Parathyroid adenoma (tissue), 2 donors: Measurements from ENCODE around the gene CCL14.

ENCODE experiments used
- H2AFZ ChIP-seq: fragments of 300-600 bp; sonication (generic); one replicate; pipeline ENCODE4 v1.7.0; 2017; ENCODE audit warnings: antibody characterized with exemption, mild to moderate bottlenecking
- H3K27ac ChIP-seq: fragments of 300-600 bp; sonication (generic); one replicate; pipeline ENCODE4 v1.7.0; 2017
- H3K27me3 ChIP-seq: fragments of 300-600 bp; sonication (generic); one replicate; pipeline ENCODE4 v1.7.0; 2017; ENCODE audit warnings: low read length; ENCODE audit not compliant: control insufficient read depth, insufficient read depth
- H3K36me3 ChIP-seq: fragments of 300-600 bp; sonication (generic); one replicate; pipeline ENCODE4 v1.7.0; 2017; ENCODE audit warnings: low read length; ENCODE audit not compliant: control insufficient read depth, insufficient read depth
- H3K4me1 ChIP-seq: fragments of 300-600 bp; sonication (generic); one replicate; pipeline ENCODE4 v1.7.0; 2017; ENCODE audit warnings: control low read depth
- H3K4me2 ChIP-seq: fragments of 300-600 bp; sonication (generic); one replicate; pipeline ENCODE4 v1.7.0; 2017; ENCODE audit warnings: low read length
- H3K4me3 ChIP-seq: fragments of 300-600 bp; sonication (generic); one replicate; pipeline ENCODE4 v1.7.0; 2017; ENCODE audit warnings: low read depth, low read length
- H3K79me2 ChIP-seq: fragments of 300-600 bp; sonication (generic); one replicate; pipeline ENCODE4 v1.7.0; 2017; ENCODE audit warnings: control low read depth
- H3K9ac ChIP-seq: fragments of 300-600 bp; sonication (generic); one replicate; pipeline ENCODE4 v1.7.0; 2017; ENCODE audit warnings: mild to moderate bottlenecking
- H3K9me3 ChIP-seq: fragments of 300-600 bp; sonication (generic); one replicate; pipeline ENCODE4 v1.7.0; 2017; ENCODE audit warnings: low read length; ENCODE audit not compliant: control insufficient read depth
- TF ChIP-seq, protein P1 (sequence below): fragments of 300-600 bp; sonication (generic); IDR thresholded peaks from one replicate; pipeline ENCODE4 v1.7.0; 2017; ENCODE audit warnings: antibody characterized with exemption, mild to moderate bottlenecking
- donor health status: primary hyperparathyroidism.

Gene CCL14

GRCh38 chr17:35982409-35983191 lies 3.9 kb downstream of the CCL14 start:
- Histone ChIP-seq H2AFZ (no peak overlapping the region), H3K9ac (no peak overlapping the region), H3K4me3 (no peak overlapping the region), H3K4me2 (no peak overlapping the region), H3K9me3 (no peaks in the 10 kb centered on the region), H3K27me3 (no peaks in the 10 kb centered on the region), H3K79me2 (no peaks in the 10 kb centered on the region), H3K27ac (no peak overlapping the region), H3K4me1 (no peaks in the 10 kb centered on the region), H3K36me3 (no peaks in the 10 kb centered on the region)
- TF ChIP-seq, protein P1, sequence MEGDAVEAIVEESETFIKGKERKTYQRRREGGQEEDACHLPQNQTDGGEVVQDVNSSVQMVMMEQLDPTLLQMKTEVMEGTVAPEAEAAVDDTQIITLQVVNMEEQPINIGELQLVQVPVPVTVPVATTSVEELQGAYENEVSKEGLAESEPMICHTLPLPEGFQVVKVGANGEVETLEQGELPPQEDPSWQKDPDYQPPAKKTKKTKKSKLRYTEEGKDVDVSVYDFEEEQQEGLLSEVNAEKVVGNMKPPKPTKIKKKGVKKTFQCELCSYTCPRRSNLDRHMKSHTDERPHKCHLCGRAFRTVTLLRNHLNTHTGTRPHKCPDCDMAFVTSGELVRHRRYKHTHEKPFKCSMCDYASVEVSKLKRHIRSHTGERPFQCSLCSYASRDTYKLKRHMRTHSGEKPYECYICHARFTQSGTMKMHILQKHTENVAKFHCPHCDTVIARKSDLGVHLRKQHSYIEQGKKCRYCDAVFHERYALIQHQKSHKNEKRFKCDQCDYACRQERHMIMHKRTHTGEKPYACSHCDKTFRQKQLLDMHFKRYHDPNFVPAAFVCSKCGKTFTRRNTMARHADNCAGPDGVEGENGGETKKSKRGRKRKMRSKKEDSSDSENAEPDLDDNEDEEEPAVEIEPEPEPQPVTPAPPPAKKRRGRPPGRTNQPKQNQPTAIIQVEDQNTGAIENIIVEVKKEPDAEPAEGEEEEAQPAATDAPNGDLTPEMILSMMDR, result no peak

- H3K36me3 ChIP-seq, result no peaks in the 10 kb centered on the region
- no peaks in the 10 kb centered on the region for H3K27me3 ChIP-seq
- TF ChIP-seq, protein P1, result no peak
Observed at GRCh38 chr17:35981908-35982330, 4.6 kb downstream of the CCL14 start.

DNA sequence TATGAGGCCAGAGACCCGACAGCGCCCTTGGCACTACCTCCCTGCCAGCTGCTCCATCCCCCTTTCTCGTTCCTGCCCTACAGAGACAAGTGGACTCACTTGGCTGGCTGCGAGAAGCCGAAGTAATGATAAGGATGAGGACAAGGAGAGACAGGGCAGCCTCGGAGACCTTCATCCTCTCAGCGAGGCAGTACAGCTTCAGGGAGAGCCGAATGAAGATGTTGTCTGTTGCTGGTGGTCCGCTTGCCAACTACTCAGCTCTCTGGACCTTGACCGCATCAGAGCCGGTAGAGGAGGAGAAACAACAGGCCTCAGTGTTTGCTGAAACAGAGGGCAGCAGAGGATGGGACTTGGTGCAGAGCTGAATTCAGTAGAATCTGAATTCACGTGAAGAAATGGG lies 5.3 kb downstream of the CCL14 start, which contains the start of gene CCL16:
Gene CCL16 (minus strand): TSS at position 252 of the 400 bp plus-strand sequence. CDS start 77 bp downstream, at position 175.
- no peaks in the 10 kb centered on the region for H3K79me2 ChIP-seq
- TF ChIP-seq, protein P1, result no peak
- no peaks in the 10 kb centered on the region for H3K27me3 ChIP-seq
- H3K9me3 ChIP-seq, result no peaks in the 10 kb centered on the region
- no peaks in the 10 kb centered on the region for H3K36me3 ChIP-seq
- H3K4me1 ChIP-seq, result no peaks in the 10 kb centered on the region
- no peak within 1 kb of the TSS for H2AFZ ChIP-seq
- H3K9ac ChIP-seq, result no peak within 1 kb of the TSS
- H3K4me3 ChIP-seq, result no peak within 1 kb of the TSS
- H3K4me2 ChIP-seq, result no peak within 1 kb of the TSS
- no peak within 1 kb of the TSS for H3K27ac ChIP-seq

More at GRCh38 chr17:35981908-35982330, 4.6 kb downstream of the CCL14 start:
- H3K4me3 ChIP-seq, result no peak overlapping the region
- H3K9ac ChIP-seq, result no peak overlapping the region
- no peaks in the 10 kb centered on the region for H3K9me3 ChIP-seq
- no peak overlapping the region for H2AFZ ChIP-seq
- no peaks in the 10 kb centered on the region for H3K4me1 ChIP-seq
- H3K79me2 ChIP-seq, result no peaks in the 10 kb centered on the region
- no peak overlapping the region for H3K4me2 ChIP-seq
- no peak overlapping the region for H3K27ac ChIP-seq

DNA sequence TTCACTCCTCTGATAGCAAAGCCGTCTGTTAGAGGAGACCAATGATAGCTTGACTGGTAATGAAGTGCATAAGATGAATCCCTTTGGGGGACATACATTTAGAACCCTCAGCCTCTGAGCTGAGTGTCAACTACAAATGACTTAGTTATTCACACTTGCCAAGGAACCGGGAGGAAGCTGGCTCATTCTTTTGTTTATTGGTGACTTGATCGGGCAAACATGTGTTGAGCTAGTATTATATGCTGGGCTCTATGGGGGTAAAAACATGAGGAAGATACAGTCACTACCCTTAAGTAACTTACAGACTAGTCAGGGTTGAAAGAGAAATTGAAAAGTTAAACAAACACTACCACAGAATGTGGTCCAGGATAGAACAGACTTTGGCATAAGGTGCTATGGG lies 8.2 kb downstream of the CCL14 start:
- H3K27ac ChIP-seq, result no peak overlapping the region
- no peak overlapping the region for H2AFZ ChIP-seq
- H3K9me3 ChIP-seq, result no peaks in the 10 kb centered on the region
- no peaks in the 10 kb centered on the region for H3K27me3 ChIP-seq
- no peaks in the 10 kb centered on the region for H3K36me3 ChIP-seq
- H3K4me1 ChIP-seq, result peaks cover 2% of the 10 kb centered on the region
- H3K79me2 ChIP-seq, result no peaks in the 10 kb centered on the region
- H3K4me2 ChIP-seq, result no peak overlapping the region
- no peak overlapping the region for H3K9ac ChIP-seq
- H3K4me3 ChIP-seq, result no peak overlapping the region
- TF ChIP-seq, protein P1, result no peak

- Histone ChIP-seq H3K27ac (no peak overlapping the region), H3K36me3 (no peaks in the 10 kb centered on the region), H3K9ac (no peak overlapping the region), H3K27me3 (no peaks in the 10 kb centered on the region), H3K9me3 (no peaks in the 10 kb centered on the region), H3K4me3 (no peak overlapping the region), H3K79me2 (no peaks in the 10 kb centered on the region), H3K4me1 (peaks cover 2% of the 10 kb centered on the region), H3K4me2 (no peak overlapping the region), H2AFZ (no peak overlapping the region)
- TF ChIP-seq, protein P1, result no peak
Observed at GRCh38 chr17:35977509-35977908, 9.0 kb downstream of the CCL14 start.
